Fibroblast of lung (primary cell): Measurements from ENCODE around the gene NDUFS2. TPM values are rescaled to one million over a fixed set of nuclear protein-coding genes. Genes with fewer than 3 reads are reported as not detected.

ENCODE experiments used
- DNase-seq, 2 donors: peaks; one replicate each; pipeline versions ENCODE4 v3.0.0 to v3.0.0-alpha.2; 2010; ENCODE audit warnings: low read depth in 2 of 2
- H2AFZ ChIP-seq: 2 replicates; pipeline ENCODE4 v1.5.1; 2012; ENCODE audit warnings: low read length, control low read depth, inconsistent platforms
- H3K27ac ChIP-seq: 2 replicates; pipeline ENCODE4 v1.5.1; 2011; ENCODE audit warnings: low read length, control low read depth; ENCODE audit not compliant: insufficient read depth
- H3K27me3 ChIP-seq: 2 replicates; pipeline ENCODE4 v1.5.1; 2011; ENCODE audit warnings: mild to moderate bottlenecking, low read length; ENCODE audit not compliant: control insufficient read depth, insufficient read depth
- H3K36me3 ChIP-seq: 2 replicates; pipeline ENCODE4 v1.5.1; 2011; ENCODE audit warnings: low read length; ENCODE audit not compliant: control insufficient read depth, insufficient read depth
- H3K4me1 ChIP-seq: 2 replicates; pipeline ENCODE4 v1.5.1; 2011; ENCODE audit warnings: low read length; ENCODE audit not compliant: control insufficient read depth, insufficient read depth; ENCODE audit errors: extremely low read depth
- H3K4me2 ChIP-seq: 2 replicates; pipeline ENCODE4 v1.5.1; 2011; ENCODE audit warnings: low read length, control low read depth; ENCODE audit not compliant: insufficient read depth; ENCODE audit errors: extremely low read depth
- H3K4me3 ChIP-seq, 4 experiments: fragments of 200-600 bp in 1 of 4; sonication (generic) in 1 of 4; replicated peaks in 1 of 4; 2 replicates each; pipeline ENCODE4 v1.5.1; 2011 to 2016; ENCODE audit warnings: low read length in 4 of 4, low read depth in 3 of 4, mild to moderate bottlenecking in 3 of 4, control low read depth in 2 of 4, inconsistent platforms in 1 of 4, mixed read lengths in 1 of 4; ENCODE audit not compliant: insufficient read depth in 1 of 4; ENCODE audit errors: control extremely low read depth in 1 of 4
- H3K79me2 ChIP-seq: 2 replicates; pipeline ENCODE4 v1.5.1; 2012; ENCODE audit warnings: mild to moderate bottlenecking, low read length, inconsistent platforms; ENCODE audit not compliant: control insufficient read depth, insufficient read depth
- H3K9ac ChIP-seq: 2 replicates; pipeline ENCODE4 v1.5.1; 2011; ENCODE audit warnings: mild to moderate bottlenecking, low read length, control low read depth; ENCODE audit not compliant: insufficient read depth
- H3K9me3 ChIP-seq: 2 replicates; pipeline ENCODE4 v1.5.1; 2012; ENCODE audit warnings: low read depth, low read length; ENCODE audit not compliant: control insufficient read depth, insufficient read depth
- H4K20me1 ChIP-seq: 2 replicates; pipeline ENCODE4 v1.5.1; 2011; ENCODE audit warnings: low read length; ENCODE audit not compliant: control insufficient read depth, insufficient read depth; ENCODE audit errors: extremely low read depth
- EZH2 ChIP-seq: IDR thresholded peaks from 2 replicates; pipeline ENCODE4 v1.5.1; 2012; ENCODE audit warnings: low read length, control low read depth, mild to moderate bottlenecking; ENCODE audit errors: missing control alignments
- polyA plus RNA-seq, 2 donors: library from polyadenylated mRNA; depleted of rRNA in 1 of 2; stranded (reverse) in 1 of 2; unstranded in 1 of 2; fragments of >200 nt; gene quantifications; 2 replicates each; pipeline ENCODE4 v1.2.1, GENCODE V29; 2011 to 2012; ENCODE audit warnings: missing spikeins in 1 of 2
- total RNA-seq: library from RNA; depleted of rRNA; stranded (reverse); fragments of >200 nt; gene quantifications from 2 replicates; pipeline ENCODE4 v1.2.1, GENCODE V29; 2014
- TF ChIP-seq, protein P1 (sequence below), 2 donors: IDR thresholded peaks in 1 of 2; conservative IDR thresholded peaks in 1 of 2; 1 replicate in 1 of 2; 2 replicates in 1 of 2; pipeline ENCODE4 v1.5.1; 2011 to 2012; ENCODE audit warnings: low read length in 2 of 2, control low read depth in 1 of 2, inconsistent platforms in 1 of 2, low read depth in 1 of 2, mild to moderate bottlenecking in 1 of 2

NDUFS2 gene
- total and polyA plus RNA-seq, 2 donors (not counting 1 experiment from before 2014, with no cell fraction given), result 135 to 194 TPM

DNA sequence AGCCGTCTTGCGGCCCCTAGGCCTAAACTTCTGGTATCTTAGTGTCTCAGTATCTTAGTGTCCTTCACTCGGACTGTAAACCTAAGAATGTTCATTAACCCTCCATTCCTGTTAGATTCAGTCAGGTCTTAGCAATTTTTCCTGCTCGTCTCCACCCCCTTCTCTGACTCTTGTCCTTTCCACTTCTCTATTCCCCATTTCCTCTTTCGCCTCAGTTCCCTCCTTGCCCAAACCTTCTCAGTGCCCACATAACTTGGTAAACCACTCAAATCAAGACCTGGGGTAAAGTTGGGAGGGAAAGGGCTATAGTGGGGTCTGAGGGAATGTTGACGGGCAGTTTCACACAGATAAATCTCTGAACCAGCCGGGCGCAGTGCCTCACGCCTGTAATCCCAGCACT, 12.2 kb downstream of the NDUFS2 start:
- H3K4me2 ChIP-seq, result no peak overlapping the region
- no peaks in the 10 kb centered on the region for H4K20me1 ChIP-seq
- H3K4me3 ChIP-seq, result no peak overlapping the region
- TF ChIP-seq, protein P1, sequence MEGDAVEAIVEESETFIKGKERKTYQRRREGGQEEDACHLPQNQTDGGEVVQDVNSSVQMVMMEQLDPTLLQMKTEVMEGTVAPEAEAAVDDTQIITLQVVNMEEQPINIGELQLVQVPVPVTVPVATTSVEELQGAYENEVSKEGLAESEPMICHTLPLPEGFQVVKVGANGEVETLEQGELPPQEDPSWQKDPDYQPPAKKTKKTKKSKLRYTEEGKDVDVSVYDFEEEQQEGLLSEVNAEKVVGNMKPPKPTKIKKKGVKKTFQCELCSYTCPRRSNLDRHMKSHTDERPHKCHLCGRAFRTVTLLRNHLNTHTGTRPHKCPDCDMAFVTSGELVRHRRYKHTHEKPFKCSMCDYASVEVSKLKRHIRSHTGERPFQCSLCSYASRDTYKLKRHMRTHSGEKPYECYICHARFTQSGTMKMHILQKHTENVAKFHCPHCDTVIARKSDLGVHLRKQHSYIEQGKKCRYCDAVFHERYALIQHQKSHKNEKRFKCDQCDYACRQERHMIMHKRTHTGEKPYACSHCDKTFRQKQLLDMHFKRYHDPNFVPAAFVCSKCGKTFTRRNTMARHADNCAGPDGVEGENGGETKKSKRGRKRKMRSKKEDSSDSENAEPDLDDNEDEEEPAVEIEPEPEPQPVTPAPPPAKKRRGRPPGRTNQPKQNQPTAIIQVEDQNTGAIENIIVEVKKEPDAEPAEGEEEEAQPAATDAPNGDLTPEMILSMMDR (conservative IDR thresholded peaks at IDR 0.05 in 1 of 2, IDR thresholded peaks at IDR 0.05 in 1 of 2; ENCODE audit: low read depth in 1 of 2, low read length in 2 of 2), result no peak
- no peak for TF ChIP-seq EZH2
- H3K79me2 ChIP-seq, result no peaks in the 10 kb centered on the region
- H3K9ac ChIP-seq, result no peak overlapping the region
- H3K36me3 ChIP-seq, result peaks cover 12% of the 10 kb centered on the region
- H3K27ac ChIP-seq, result no peak overlapping the region
- peaks cover 14% of the 10 kb centered on the region for H3K4me1 ChIP-seq
- H3K27me3 ChIP-seq, result no peaks in the 10 kb centered on the region
- no peak overlapping the region for H2AFZ ChIP-seq
- DNase-seq, result no peak
- no peaks in the 10 kb centered on the region for H3K9me3 ChIP-seq

DNA sequence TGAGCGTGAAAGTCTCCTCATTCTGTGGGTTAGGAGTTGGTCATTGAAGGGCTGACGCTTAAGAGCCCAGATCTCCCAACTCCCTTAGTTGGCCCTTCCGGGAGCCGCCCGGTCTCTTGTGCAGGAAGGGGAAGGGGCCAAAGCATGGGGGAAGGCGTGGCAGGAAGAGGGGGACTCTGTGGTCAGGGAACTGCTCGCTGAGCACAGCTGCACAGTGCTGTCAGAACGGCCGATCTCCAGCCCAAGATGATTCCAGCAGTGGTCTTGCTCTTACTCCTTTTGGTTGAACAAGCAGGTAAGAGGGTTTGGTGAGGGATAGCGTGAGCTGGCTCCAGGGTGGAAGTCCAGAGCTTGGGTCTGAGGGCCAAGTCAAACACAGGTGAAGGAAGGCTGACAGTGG, 12.9 kb downstream of the NDUFS2 start, which contains the start of gene FCER1G:
FCER1G (plus strand) TSS at position 220 of the 400 bp plus-strand sequence; CDS start at position 247, 27 bp downstream.
- TF ChIP-seq EZH2, result no peak
- TF ChIP-seq, protein P1 (conservative IDR thresholded peaks at IDR 0.05 in 1 of 2, IDR thresholded peaks at IDR 0.05 in 1 of 2; ENCODE audit: low read depth in 1 of 2, low read length in 2 of 2), result no peak
- no peak for DNase-seq
- Histone ChIP-seq H3K79me2 (no peaks in the 10 kb centered on the region), H3K27me3 (no peaks in the 10 kb centered on the region), H3K9me3 (no peaks in the 10 kb centered on the region), H3K4me3 (no peak within 1 kb of the TSS), H3K27ac (no peak within 1 kb of the TSS), H3K36me3 (peaks cover 12% of the 10 kb centered on the region), H3K9ac (no peak within 1 kb of the TSS), H3K4me2 (no peak within 1 kb of the TSS), H4K20me1 (no peaks in the 10 kb centered on the region), H3K4me1 (peaks cover 14% of the 10 kb centered on the region), H2AFZ (no peak within 1 kb of the TSS)

DNA sequence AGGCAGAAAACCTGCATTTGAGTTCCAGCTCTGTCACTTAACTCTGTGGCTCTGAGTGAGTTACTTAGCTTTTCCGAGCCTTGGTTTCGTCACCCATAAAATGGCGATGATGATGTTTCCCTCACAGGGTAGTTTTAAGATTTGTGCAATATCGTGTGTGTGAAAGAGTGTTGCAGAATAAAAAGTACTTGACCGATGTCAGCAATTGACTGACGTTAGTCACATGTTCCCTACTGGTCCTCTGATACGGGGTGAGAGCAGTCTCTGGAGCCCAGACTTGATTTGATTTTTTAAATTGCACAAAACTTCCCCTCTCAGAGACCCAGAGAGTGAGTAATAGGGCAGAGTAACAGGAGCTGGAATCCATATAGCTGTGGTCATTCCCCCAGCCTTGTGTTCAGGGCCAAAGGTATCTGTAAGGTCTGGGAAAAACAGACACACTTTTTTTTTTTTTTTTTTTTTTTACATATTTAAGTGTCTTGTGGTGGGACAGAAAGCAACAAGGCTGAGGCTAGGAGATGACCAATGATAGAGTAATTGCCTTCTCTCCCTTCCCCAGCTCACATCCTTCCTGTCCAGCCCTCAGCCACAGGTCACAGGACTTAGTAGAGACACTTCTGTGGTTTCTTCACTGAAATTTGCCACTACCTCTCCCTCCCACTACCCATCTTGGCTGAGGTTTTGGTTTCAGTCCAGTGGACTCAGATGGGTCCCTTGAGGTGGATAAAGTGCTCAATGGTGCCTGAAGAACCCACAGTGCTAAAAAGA, 15.0 kb downstream of the NDUFS2 start:
- Histone ChIP-seq H2AFZ (peak overlapping the region; percentile 60), H3K27me3 (no peaks in the 10 kb centered on the region), H3K4me2 (peak overlapping the region; percentile 28), H3K36me3 (peaks cover 8% of the 10 kb centered on the region), H3K79me2 (no peaks in the 10 kb centered on the region), H3K9me3 (no peaks in the 10 kb centered on the region), H4K20me1 (no peaks in the 10 kb centered on the region), H3K9ac (peak overlapping the region; percentile 61), H3K4me3 (no peak overlapping the region), H3K4me1 (peaks cover 14% of the 10 kb centered on the region), H3K27ac (peak overlapping the region; percentile 90)
- peak; percentile 80 for DNase-seq
- TF ChIP-seq, protein P1 (conservative IDR thresholded peaks at IDR 0.05 in 1 of 2, IDR thresholded peaks at IDR 0.05 in 1 of 2; ENCODE audit: low read depth in 1 of 2, low read length in 2 of 2), result no peak
- TF ChIP-seq EZH2, result no peak
